Measurements from ENCODE around the gene SETBP1.
"Not testable (repeated sequence)": the region's sequence is repeated elsewhere in the genome, so short reads cannot be mapped to it uniquely, and the experiment has no call there.

SETBP1 gene

DNA sequence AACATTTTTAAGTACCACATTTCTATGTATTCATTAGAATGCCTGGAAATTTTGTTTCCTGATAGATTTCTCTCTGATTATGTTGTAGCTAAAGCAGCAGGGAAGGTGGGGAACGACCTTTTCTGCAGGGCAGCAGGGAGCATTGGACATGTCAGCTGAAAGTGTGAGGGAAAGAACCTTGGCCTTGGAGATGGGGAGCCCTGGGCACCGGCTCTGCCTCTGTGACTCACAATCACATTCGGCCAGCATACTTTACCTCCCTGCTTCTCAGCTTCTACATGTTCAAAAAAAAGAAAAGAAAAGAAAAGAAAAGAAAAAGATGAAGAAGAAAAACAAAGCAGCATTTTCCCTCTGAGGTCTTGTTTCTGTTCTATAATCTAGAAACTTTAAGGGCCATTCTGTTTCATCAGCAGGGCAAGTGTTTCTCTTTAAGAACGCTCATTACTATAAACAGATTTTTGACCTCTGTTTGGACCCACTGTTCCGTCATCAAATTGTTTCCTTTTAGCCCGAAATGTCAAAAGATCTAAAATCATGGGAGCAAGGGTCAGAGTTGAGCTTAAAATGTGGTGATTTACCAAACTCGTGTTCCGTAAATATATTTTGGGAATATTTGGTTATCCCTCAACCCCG, 27.9 kb downstream of the SETBP1 start:
- no peak for DNase-seq

DNA sequence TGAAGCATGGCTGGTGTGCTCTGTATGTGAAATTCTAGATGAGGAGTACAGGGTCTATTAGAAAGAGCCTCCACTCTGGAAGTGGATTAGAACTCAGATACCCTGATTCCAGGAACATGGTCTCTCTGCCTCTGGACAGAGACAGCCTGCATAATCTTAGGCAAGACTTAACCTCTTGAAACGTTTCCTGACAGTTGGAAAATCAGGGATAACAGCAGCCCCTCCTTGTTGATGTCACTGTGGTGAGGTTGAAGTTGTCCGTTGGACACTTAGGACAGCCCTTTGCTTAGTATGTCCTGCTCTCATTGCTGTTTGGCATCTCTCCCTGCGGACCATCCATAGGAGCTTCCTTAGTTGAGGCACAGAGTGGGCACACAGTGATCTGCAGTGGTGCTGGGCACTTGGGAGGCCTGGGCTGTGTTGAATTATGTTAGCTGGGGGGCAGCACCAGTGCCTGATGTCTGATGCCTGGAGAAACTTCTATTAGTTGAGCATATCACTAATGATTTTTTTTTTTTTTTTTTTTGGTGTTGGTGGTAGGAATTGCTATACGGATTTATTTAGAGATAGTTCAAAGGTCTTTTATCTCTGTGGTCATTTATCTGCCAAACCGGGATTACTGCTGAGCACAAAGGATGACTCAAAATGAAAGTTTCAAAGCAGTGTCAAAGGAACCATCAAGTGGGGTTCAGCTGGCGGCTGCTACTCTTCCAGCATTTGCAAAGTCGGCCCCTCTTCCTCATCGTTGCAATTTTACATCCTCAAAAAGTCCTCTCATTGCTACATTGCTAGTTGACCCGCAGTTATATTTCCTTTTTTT, 28.8 kb downstream of the SETBP1 start:
- no peak for DNase-seq

DNA sequence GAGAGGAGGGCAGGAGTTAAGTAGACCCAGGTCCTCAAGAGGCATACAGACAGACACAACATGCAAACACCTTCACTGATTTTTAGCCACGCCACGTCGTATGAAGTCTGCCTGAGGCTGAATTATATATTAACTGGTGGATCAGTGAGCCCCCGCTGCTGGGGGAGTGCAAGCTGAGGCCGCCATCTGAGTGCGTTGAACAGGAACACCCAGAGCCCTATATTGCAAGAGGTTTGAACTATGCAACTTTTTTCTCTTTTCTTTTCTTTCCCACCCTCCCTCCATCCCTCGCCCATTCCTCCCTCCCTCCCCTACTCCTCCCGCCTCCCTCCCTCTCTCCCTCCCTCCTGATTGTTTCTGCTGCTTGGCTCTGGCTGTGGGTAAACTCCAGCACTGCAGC, 30.2 kb downstream of the SETBP1 start:
- no peak for DNase-seq

DNA sequence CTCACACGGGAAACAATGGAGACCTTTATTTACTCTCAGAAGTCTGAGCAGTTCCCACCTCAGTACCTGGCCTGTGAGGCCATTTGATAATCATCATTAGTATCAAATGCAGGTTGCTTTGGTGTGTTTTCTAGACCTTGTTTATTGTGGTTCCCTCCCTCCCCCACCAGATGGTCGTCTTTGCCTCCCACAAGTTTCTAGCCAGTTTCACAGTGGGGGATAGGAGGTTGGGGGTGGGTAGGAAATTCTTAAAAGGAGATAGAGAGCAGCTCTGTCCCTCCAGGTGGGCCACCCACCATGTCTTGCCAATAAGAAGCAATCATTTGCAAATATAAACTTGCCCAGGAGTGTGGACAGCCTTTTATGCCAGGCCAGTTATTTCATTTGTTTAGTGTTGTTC, 31.3 kb downstream of the SETBP1 start:
- DNase-seq, result no peak

DNA sequence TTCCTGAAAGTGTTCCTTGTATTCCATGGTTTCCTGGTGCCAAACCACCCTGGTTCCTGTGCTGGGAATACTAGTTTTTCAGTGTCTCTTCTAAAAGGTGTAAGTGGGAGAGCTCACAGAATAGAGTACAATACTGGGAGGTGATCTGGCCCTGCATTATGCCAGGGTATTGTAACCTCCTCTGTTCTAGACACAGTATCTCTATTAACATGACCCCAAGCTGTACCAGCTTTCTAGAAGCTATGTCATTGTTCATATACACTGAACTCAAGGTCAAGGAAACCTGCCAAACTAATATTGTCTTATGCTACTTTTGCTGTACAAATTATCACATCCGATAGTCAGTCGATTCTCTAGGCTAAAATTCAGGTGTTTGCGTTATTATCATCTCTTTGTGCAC, 32.7 kb downstream of the SETBP1 start:
- DNase-seq, result no peak

DNA sequence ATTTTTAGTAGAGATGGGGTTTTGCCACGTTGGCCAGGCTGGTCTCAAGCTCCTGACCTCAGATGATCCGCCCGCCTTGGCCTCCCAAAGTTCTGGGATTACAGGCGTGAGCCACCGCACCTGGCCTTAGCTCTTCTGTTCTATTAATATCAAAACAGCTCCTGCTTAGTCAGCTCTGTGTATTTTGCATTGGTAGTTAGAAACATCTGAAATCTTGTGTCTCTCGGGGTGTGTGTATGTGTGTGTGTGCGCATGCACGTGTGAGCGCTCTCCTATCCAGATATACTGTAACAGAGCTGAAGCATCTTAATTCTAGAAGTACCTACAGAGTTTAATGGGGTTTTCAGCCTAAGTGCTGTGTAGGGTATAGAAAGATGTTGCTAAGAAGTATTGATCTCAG, 33.7 kb downstream of the SETBP1 start:
- DNase-seq, result no peak

DNA sequence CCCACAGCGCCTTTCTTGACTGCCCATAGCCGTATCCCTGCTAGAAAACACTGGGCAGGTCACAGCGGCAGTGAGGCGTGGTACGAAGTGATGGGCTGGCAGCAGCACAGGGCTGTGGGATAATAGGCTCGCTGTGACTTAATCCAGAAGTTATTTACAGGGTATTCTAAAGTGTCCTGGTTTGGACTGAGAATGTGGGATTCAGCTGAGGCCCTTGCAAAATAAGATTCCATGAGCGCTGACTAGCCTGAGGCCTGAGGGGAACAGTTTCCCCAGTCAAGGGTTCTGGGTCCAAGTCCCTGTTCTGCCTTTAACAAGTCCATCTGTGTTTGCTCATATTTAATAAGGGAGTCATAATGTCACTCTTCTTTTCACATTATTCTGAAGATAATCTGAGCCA, 34.6 kb downstream of the SETBP1 start:
- peak; percentile 52 for DNase-seq

DNA sequence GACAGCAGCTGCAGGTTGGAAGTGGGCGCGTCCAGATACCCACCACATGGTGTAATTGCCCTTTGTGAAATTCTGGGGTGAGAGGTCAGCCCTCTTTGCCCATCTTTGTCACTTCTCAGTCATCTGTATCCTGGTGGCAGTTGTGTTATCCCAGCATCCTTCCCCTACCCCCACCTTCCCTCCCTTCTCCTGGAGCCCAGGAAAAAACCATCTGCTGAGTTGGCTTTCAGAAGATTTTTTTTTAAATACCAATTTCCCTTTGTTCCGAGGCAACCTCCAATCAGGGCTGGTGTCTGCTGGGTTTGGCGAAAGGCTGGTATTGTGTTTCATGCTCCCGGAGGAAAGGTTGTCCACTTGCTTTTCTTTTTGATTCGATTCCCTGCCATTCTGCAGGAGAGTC, 35.2 kb downstream of the SETBP1 start:
- DNase-seq, result peak; percentile 93

DNA sequence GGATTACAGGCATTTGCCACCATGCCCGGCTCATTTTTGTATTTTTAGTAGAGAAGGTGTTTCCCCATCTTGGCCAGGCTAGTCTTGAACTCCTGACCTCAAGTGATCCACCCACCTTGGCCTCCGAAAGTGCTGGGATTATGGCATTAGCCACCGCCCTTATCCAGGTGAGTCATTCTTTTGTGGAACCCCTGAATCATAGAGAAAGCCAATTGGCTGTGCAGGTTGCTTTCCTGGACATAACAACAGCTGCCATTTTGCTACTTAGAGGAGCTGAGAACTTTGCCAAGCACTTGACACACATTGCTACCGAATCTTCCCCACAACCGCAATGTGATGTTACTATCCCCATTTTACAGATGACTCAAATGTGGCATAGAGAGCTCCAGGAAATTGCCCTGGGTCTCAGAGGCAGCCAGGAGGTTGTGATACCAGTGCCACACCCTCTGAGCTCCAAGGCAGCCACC, 36.0 kb downstream of the SETBP1 start:
- no peak for DNase-seq

DNA sequence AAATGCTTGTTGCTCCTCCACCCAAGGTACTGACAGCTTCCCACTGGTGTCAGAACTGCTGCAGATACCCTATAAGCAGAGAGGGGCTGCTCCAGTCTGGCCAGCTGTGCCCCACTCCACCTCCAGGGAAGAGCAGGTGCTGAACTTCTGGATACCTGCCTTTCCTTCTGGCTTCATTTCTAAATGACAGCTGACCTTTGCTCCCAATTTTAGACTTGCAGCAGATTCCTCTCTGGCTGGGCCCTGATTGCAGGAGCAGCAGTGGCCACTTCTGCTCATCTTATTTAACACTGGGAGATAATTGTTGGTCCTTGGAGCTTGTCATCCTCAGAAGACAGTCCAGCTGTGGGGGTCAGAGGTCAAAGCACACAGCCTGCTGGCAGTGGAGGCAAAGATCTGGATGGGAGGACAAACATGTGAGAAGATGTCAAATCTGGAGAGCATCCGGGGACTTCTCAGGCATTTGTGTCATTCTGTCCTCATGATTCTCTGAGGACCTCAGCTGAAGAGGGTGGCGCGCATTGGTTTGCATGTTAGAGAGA, 38.9 kb downstream of the SETBP1 start:
- DNase-seq, result no peak

DNA sequence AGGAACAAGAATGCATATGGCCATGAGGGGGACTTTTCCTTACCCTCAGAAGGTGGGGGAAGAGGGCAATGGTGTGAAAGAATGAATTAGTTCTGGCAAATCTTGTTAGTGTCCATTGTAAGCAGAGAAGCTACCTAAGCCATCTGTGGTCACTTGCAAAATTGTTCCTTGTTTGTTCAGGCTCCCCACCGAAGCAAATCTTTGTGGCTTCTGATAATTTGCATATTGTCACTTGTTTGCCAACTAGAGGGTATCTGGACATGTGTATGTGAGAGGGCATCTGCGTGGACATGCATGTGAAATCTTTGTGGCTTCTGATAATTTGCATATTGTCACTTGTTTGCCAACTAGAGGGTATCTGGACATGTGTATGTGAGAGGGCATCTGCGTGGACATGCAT, 41.1 kb downstream of the SETBP1 start:
- not testable (repeated sequence) for DNase-seq

DNA sequence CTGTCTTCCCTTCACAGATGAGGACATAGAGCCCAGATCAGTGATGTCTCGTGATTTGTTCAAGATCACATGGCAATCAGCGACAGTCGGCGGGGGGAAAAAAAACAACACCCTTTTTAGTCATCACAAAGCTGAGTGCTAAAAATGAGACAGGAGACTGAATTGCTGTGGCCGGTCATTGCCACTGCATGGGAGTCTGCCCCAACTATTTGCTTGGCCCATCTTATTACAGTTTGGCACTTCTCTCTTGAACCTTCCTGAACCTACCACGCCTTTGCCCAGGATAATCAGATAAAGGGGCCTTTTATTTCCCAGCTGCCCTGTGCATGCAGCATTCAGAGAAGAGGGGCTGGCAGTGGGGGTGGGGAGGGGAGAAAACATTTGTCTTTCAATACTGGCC, 42.7 kb downstream of the SETBP1 start:
- DNase-seq, result no peak

DNA sequence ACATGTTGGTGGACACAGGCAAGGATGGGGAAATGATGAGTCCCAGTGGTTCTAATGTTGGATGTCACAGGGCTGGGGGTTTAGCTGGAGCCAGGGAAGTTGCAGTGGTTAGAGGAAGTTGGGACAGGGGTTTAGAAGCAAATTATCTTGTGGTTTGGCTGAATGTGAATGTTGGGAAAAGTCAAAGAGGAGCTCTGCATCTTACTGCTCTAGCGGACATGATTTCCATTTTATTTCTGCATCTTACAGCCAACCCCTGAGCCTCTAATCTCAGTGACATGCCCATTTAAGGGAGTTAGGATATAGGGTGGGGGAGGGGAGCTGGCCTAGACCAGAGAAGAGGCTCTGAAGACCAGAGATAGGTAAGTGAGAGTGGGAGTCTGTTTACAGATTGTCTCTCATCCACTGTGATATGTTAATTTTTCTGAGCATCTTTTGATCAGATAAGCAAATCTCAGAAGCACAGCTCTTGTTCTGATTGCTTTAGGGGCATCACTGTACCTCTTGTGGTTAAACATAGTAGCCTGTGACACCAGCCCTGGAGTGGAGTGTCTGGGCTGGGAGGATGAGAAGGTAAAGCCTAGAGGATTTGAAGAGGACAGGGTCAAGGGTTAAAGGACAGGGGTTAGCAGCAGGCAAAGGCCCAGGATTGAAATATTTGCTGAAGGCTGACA, 43.6 kb downstream of the SETBP1 start:
- DNase-seq, result no peak

DNA sequence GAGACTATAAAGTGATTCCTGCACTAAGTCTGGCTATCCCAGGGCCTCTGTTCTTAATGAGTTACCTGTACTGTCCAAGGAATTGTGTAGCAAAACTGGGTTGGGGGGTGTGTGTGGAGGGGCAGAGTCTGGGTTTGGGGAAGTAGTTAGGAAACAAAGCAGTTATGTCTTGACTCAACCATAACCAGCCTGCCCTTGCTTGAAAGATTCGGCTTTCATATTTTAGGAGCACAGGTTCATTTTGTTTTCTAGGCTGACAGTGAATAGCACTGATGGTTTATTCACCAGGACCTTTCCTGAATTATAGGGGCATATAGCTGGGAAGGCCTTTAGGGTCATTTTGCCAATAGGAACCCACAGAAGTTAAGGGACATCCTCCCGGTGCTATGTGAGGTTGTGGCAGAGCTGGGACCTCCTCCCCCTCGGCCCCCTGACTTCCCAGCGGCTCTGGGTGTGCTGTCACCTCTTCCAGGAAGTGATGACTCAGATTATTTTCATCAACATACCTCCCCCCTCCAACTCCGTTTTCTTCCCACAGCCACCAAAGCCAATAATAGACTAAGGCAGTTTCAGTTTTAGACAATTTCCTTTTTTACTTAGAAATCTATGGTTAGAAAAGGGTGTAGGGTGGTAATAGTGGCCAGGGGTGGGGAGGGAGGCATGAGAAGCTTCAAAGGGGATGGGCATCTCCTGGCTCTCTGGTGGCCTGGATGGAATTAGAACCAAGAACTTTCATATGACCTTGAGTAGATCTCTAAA, 44.8 kb downstream of the SETBP1 start:
- no peak for DNase-seq

DNA sequence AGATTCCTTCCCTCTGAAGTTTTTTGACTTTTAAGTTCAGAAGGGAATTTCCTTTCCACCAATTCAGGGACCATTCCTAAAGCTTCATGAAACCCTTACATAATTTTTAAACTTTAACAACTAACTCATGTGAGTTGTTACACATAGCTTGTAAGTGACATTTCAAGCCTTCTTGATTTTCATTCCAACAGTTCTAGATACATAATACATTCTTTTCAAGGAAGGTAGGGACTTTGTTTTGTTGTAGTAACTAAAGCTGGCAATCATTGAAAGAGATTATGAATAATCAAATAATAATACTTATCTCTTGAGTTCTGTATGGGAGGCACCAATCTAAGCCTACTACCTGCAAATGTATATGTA, 45.4 kb downstream of the SETBP1 start:
- no peak for DNase-seq

DNA sequence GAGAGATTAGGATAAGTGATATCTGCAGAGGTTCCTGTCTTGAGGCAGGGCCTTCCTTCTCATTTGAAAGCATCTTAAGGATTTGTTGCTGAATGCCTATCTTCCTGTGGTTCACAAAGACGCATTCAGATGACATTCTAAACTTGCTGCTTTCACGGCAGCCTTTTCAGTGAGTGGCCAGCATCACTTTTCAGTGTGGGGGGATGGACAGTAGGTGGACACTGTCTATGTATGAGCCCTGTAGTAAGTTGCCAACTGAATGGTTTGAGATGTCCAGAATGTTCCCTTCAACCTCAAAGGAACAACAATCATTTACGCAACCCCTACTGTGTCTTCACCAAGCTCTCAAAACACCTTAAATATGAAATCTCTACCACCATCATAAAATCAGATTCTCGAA, 46.6 kb downstream of the SETBP1 start:
- DNase-seq, result no peak

DNA sequence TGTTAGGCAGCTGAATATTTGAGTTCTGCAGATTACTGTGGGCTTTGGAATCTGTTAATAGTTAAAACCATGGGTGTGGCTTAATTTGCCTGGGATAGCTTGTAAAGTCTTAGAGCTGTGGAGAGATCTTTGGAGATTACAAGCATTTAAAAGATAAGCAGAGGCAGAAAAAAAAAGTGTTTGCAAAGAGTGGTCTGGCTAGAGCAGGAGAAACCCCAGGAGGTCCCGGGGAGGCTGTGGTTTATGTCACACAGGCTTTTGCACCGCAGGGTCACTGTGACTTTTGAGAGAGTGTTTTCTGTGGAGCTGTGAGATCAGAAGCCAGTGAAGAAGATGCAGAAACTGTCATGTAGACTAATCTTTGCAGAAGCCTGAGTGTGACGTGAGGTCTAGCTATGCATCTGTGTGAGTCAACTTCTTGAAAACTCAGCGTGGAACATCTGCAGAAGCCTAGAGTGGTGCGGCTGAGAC, 49.0 kb downstream of the SETBP1 start:
- no peak for DNase-seq

DNA sequence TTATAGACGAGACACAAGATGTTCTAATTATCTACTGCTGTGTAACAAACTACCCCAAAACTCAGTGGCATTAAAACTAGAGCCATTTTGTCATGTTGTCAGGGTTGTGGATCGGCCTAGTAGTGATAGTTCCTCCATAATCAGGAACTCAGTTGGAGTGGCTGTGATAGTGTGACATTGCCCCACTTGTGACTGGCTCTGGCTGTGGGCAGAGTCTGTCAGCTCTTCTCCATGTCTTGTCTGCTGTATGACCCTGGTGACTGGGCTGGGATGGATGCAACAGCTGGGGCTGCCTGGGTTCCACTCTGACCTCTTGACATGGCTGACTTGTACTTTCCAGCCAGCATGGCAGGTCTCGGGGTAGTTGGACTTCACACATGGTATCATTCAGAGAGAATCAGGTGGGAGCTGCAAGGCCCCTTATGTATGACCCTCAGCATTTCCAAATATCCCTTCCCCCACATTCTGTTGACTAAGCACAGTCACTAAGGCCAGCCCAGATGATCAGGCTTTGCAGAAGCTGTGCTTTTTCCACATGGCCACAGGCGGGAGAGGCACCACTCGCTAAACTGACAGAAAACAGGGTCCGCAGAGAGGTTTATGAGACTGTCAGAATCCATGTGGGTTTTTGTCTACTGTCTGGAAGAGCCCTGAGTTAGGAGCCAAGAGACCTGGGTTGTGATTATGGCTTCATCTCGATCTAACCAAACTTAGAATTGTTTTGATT, 50.3 kb downstream of the SETBP1 start:
- no peak for DNase-seq

DNA sequence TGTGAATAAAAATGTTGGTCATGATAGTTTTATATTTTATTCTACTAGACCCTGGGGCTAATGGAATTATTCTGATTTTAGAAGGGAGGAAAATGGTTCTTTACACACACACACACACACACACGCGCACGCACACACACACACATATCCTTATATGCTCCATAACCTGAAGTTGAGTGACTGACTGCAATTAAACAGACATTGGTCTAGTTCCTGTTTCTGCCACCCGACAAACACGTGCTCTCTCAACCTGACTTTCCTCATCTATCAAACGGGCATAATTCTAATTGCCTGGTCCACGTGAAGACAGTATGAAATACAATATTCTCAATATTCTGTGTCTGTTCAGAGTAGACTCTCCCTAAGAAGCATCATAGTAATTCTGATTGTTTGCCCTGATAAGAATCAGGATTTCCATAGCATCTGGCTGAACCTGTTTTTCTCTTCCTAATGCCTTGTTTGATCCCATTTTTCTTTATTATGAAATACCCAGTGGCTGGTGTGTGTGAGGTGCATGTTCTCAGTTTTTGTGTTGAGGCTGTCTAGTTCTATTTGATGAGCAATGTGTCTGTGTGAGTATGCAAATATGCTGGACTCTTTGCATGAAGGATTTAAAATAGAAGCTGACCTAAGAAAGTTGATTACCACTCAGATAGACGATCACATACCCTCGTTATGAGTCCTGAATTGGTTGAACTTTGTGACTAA, 51.0 kb downstream of the SETBP1 start:
- no peak for DNase-seq

DNA sequence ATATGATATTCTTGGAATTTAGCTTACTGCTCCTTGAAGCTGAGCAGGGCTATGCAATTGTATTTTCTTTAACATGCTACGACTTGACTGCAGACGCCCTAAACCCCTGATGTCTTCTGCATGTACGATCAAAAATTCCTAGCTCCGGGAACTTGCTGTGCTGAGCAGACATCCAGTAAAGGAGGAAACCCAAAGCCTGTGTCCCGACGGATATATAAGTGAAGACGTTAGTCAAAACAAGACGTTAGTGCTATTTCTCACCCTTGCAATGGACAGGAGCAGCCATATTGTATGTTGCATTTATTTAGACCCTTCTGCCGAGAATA, 51.5 kb downstream of the SETBP1 start:
- no peak for DNase-seq

DNA sequence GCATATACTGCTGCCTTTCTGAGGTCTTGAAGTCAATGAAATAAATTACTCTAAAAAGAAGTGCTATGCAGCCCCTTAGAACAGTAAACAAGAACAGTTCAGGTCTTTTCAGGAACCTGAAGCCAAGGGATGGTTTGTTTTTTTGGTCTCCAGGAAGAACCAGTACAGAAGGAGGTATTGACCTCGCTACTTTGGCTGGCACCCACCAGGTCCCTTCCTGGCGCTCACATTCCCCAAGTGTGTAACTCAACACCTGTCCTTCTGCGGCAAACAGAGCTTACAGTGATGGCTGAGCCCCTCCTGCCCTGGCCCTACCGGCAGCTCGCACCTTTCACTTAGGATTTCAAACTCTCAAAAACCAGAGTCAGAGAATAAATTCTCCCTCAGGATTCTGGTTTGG, 51.9 kb downstream of the SETBP1 start:
- DNase-seq, result peak; percentile 38

Data from NCI-H1092 treated with DMSO at 0.1 percent for 48 hours (cell line).